ENCODE results near the gene SLC37A4. TPM values are rescaled to one million over a fixed set of nuclear protein-coding genes. Genes with fewer than 3 reads are reported as not detected.

Gene SLC37A4
- total and polyA plus RNA-seq, 2 donors (not counting 3 experiments of a cell fraction or from before 2014, with no cell fraction given), result 21.5 to 36.5 TPM

DNA sequence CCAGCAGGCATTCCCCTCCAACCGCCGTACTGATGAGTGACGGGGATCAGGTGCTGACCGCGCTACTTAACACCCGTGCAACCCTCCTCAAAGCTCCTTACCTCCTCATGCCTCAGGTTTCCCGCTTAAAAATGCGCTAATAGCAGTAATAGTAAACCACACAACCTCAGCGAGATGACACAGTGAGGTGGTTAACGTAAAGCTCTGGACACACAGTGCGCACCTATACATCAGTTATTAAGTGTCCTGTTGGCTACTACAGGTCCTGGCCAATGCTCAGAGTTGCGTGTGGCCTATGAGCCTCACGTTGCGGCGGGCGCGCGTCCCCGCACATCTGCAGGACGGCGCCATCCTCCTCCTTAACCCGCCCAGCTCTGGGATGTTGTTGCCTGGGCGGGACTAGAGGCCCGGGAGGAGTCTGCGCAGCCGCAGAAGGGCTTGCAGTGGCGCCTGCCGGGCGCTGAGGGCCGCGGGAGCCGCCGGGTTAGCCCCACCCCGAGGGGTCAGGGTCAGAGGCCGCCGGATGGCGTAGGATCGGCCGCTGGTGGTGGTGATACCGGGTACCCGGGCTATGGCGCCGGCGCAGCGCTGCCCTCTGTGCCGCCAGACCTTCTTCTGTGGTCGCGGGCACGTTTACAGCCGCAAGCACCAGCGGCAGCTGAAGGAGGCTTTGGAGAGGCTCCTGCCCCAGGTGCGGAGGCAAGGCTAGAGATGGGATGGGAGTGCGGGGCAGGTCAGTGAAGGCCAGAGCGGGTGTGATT is 32.9 kb downstream of the SLC37A4 start, which contains the start of gene CENATAC:
TSS of gene CENATAC (plus strand) at position 512 of the 761 bp plus-strand sequence. CDS start at position 572, 60 bp downstream.
- Histone ChIP-seq H3K27ac (ENCODE audit: insufficient read depth, low read depth, low read length) (peak within 1 kb of the TSS; percentile 26), H3K4me2 (ENCODE audit: insufficient read depth, low read length) (peak within 1 kb of the TSS; percentile 82), H2AFZ (ENCODE audit: low read depth, low read length) (peak within 1 kb of the TSS; percentile 66), H3K4me1 (ENCODE audit: control insufficient read depth, extremely low read depth, insufficient read depth, low read length) (peaks cover 18% of the 10 kb centered on the region), H3K79me2 (ENCODE audit: control insufficient read depth, insufficient read depth, low read length) (peaks cover 8% of the 10 kb centered on the region), H3K9me3 (replicated peaks; ENCODE audit: control insufficient read depth, insufficient read depth, low read length) (no peaks in the 10 kb centered on the region), H3K9me1 (replicated peaks; ENCODE audit: control insufficient read depth, extremely low read depth, insufficient read depth, low read length) (no peaks in the 10 kb centered on the region), H4K20me1 (replicated peaks; ENCODE audit: control insufficient read depth, extremely low read depth, insufficient read depth, low read length) (no peaks in the 10 kb centered on the region), H3K27me3 (ENCODE audit: control insufficient read depth in 2 of 2, insufficient read depth in 2 of 2, low read length in 2 of 2) (no peaks in the 10 kb centered on the region), H3K9ac (replicated peaks; ENCODE audit: extremely low read depth, insufficient read depth, low read length) (peak within 1 kb of the TSS; percentile 50), H3K4me3 (replicated peaks in 1 of 3; ENCODE audit: insufficient read depth in 1 of 3, low read depth in 1 of 3, low read length in 3 of 3) (peak within 1 kb of the TSS; percentile 61 to 81 (median 62)), H3K36me3 (ENCODE audit: control insufficient read depth in 2 of 2, extremely low read depth in 1 of 2, insufficient read depth in 2 of 2, low read length in 2 of 2) (peaks cover 0 to 3% of the 10 kb centered on the region in 2 experiments)
- TF ChIP-seq FOS (IDR thresholded peaks at IDR 0.05; ENCODE audit: borderline replicate concordance, insufficient read depth, low read length) (no peak), JUN (IDR thresholded peaks at IDR 0.05; ENCODE audit: borderline replicate concordance, insufficient read depth, insufficient read length, low read depth) (no peak), GATA2 (IDR thresholded peaks at IDR 0.05; ENCODE audit: insufficient read depth, insufficient read length, low read depth, low read length) (no peak), MYC (IDR thresholded peaks at IDR 0.05; ENCODE audit: low read depth, low read length) (no peak), POLR2A (IDR thresholded peaks at IDR 0.05; ENCODE audit: low read depth, low read length) (peak; percentile 93), POLR2AphosphoS5 (IDR thresholded peaks at IDR 0.05; ENCODE audit: insufficient read depth, low read depth, low read length) (peak; percentile 84), EZH2 (IDR thresholded peaks at IDR 0.05; ENCODE audit: borderline replicate concordance, low read depth, low read length, severe bottlenecking) (no peak)
- TF ChIP-seq, protein P1, sequence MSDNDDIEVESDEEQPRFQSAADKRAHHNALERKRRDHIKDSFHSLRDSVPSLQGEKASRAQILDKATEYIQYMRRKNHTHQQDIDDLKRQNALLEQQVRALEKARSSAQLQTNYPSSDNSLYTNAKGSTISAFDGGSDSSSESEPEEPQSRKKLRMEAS (IDR thresholded peaks at IDR 0.05; ENCODE audit: insufficient read depth, insufficient read length), result no peak
- TF ChIP-seq, protein P2, sequence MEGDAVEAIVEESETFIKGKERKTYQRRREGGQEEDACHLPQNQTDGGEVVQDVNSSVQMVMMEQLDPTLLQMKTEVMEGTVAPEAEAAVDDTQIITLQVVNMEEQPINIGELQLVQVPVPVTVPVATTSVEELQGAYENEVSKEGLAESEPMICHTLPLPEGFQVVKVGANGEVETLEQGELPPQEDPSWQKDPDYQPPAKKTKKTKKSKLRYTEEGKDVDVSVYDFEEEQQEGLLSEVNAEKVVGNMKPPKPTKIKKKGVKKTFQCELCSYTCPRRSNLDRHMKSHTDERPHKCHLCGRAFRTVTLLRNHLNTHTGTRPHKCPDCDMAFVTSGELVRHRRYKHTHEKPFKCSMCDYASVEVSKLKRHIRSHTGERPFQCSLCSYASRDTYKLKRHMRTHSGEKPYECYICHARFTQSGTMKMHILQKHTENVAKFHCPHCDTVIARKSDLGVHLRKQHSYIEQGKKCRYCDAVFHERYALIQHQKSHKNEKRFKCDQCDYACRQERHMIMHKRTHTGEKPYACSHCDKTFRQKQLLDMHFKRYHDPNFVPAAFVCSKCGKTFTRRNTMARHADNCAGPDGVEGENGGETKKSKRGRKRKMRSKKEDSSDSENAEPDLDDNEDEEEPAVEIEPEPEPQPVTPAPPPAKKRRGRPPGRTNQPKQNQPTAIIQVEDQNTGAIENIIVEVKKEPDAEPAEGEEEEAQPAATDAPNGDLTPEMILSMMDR (IDR thresholded peaks at IDR 0.05; ENCODE audit: extremely low read depth in 1 of 2, insufficient read depth in 1 of 2, low read depth in 1 of 2, low read length in 2 of 2), result no peak
- dilution Hi-C loops (cut with MboI; ENCODE audit: extremely low pct_ligation_motif_present, low sequenced_read_pairs) (no loop called here), intact Hi-C loops (cut with micrococcal nuclease) (loop anchor here (1.0 to 5.0 kb wide), 2 partner anchors 20 to 59 kb away; partner anchors contain the start of genes HYOU1, RPS25 and TRAPPC4)
- DNase-seq (ENCODE audit: low read depth, low spot score) (peak; percentile 92), FAIRE-seq (peak; percentile 90)
- BruUV-seq (replicated peaks), result no TSS peak
- ChIA-PET CTCF (interaction anchor here (0.5 to 1.6 kb wide), 9 partner anchors 13 to 403 kb away, joined by 3 to 4 read pairs (median 3); no protein-coding TSS in a partner anchor), POLR2A (interaction anchor here (0.6 to 1.4 kb wide), 2 partner anchors 20 to 207 kb away, joined by 4 to 6 read pairs; partner anchors contain the start of genes DDX6, RPS25 and TRAPPC4)

All from endothelial cell of umbilical vein (primary cell).